HEK293 (cell line): ENCODE data around the gene NOP56.

ENCODE experiments used
- BCL11B ChIP-seq: fragments of 450-650 bp; formaldehyde crosslinking; IDR thresholded peaks from 2 replicates; pipeline ENCODE4 v1.5.1; 2016; ENCODE audit warnings: low read depth, missing biosample characterization, missing genetic modification characterization
- MYNN ChIP-seq: fragments of 450-650 bp; formaldehyde crosslinking; IDR thresholded peaks from 2 replicates; pipeline ENCODE4 v1.5.1; 2016; ENCODE audit warnings: missing biosample characterization, missing genetic modification characterization, borderline replicate concordance
- YY2 ChIP-seq: fragments of 450-650 bp; formaldehyde crosslinking; IDR thresholded peaks from 2 replicates; pipeline ENCODE4 v1.5.1; 2016; ENCODE audit warnings: missing biosample characterization, missing genetic modification characterization
- ZNF2 ChIP-seq: fragments of 450-650 bp; formaldehyde crosslinking; IDR thresholded peaks from 2 replicates; pipeline ENCODE4 v1.5.1; 2016; ENCODE audit warnings: missing biosample characterization, missing genetic modification characterization
- ZNF311 ChIP-seq: fragments of 450-650 bp; formaldehyde crosslinking; IDR thresholded peaks from 2 replicates; pipeline ENCODE4 v1.5.1; 2017; ENCODE audit warnings: missing biosample characterization, missing genetic modification characterization, borderline replicate concordance
- ZNF350 ChIP-seq: fragments of 450-650 bp; formaldehyde crosslinking; IDR thresholded peaks from 2 replicates; pipeline ENCODE4 v1.5.0; 2017; ENCODE audit warnings: missing biosample characterization, mild to moderate bottlenecking, missing genetic modification characterization
- ZNF426 ChIP-seq: fragments of 450-650 bp; formaldehyde crosslinking; IDR thresholded peaks from 2 replicates; pipeline ENCODE4 v1.5.1; 2017; ENCODE audit warnings: missing biosample characterization, missing genetic modification characterization, mild to moderate bottlenecking, inconsistent platforms, moderate library complexity
- ZNF501 ChIP-seq: fragments of 450-650 bp; formaldehyde crosslinking; IDR thresholded peaks from 2 replicates; pipeline ENCODE4 v1.5.1; 2016; ENCODE audit warnings: missing biosample characterization, missing genetic modification characterization
- ZNF510 ChIP-seq: fragments of 450-650 bp; formaldehyde crosslinking; IDR thresholded peaks from 2 replicates; pipeline ENCODE4 v1.5.1; 2018; ENCODE audit warnings: mild to moderate bottlenecking, missing genetic modification characterization, missing biosample characterization; ENCODE audit not compliant: insufficient replicate concordance
- ZNF549 ChIP-seq: fragments of 450-650 bp; IDR thresholded peaks from 2 replicates; pipeline ENCODE4 v1.5.1; 2018; ENCODE audit warnings: missing biosample characterization, missing genetic modification characterization, mild to moderate bottlenecking, inconsistent platforms, moderate library complexity
- ZNF558 ChIP-seq: fragments of 450-650 bp; formaldehyde crosslinking; IDR thresholded peaks from 2 replicates; pipeline ENCODE4 v1.5.1; 2016; ENCODE audit warnings: missing biosample characterization, missing genetic modification characterization
- ZNF670 ChIP-seq: fragments of 450-650 bp; formaldehyde crosslinking; IDR thresholded peaks from 2 replicates; pipeline ENCODE4 v1.5.1; 2016; ENCODE audit warnings: missing biosample characterization, missing genetic modification characterization, low read depth
- ZNF701 ChIP-seq: fragments of 450-650 bp; formaldehyde crosslinking; IDR thresholded peaks from 2 replicates; pipeline ENCODE4 v1.5.1; 2016; ENCODE audit warnings: missing biosample characterization, missing genetic modification characterization
- ZNF76 ChIP-seq: fragments of 450-650 bp; formaldehyde crosslinking; IDR thresholded peaks from 2 replicates; pipeline ENCODE4; 2016; ENCODE audit warnings: low read depth, missing biosample characterization, missing genetic modification characterization, borderline replicate concordance
- ZNF777 ChIP-seq: fragments of 450-650 bp; formaldehyde crosslinking; IDR thresholded peaks from 2 replicates; pipeline ENCODE4 v1.5.1; 2017; ENCODE audit warnings: missing biosample characterization, missing genetic modification characterization, borderline replicate concordance
- ZNF837 ChIP-seq: fragments of 450-650 bp; formaldehyde crosslinking; IDR thresholded peaks from 2 replicates; pipeline ENCODE4 v1.5.1; 2016; ENCODE audit warnings: missing biosample characterization, missing genetic modification characterization
- TF ChIP-seq, protein P1 (sequence below): fragments of 450-650 bp; formaldehyde crosslinking; IDR thresholded peaks from 2 replicates; pipeline ENCODE4 v1.5.1; 2016; ENCODE audit warnings: missing biosample characterization, missing genetic modification characterization
- TF ChIP-seq, protein P2 (sequence below): fragments of 450-650 bp; formaldehyde crosslinking; IDR thresholded peaks from 2 replicates; pipeline ENCODE4 v1.5.1; 2016; ENCODE audit warnings: missing biosample characterization, missing genetic modification characterization
- TF ChIP-seq, protein P3 (sequence below): fragments of 450-650 bp; formaldehyde crosslinking; IDR thresholded peaks from 2 replicates; pipeline ENCODE4 v1.5.1; 2016; ENCODE audit warnings: missing biosample characterization, missing genetic modification characterization
- TF ChIP-seq, protein P4 (sequence below): fragments of 450-650 bp; formaldehyde crosslinking; IDR thresholded peaks from 2 replicates; pipeline ENCODE4 v1.5.1; 2017; ENCODE audit warnings: missing biosample characterization, missing genetic modification characterization
- TF ChIP-seq, protein P5 (sequence below): fragments of 450-650 bp; formaldehyde crosslinking; IDR thresholded peaks from 2 replicates; pipeline ENCODE4 v1.5.1; 2016; ENCODE audit warnings: missing biosample characterization, missing genetic modification characterization, borderline replicate concordance

The NOP56 gene

DNA sequence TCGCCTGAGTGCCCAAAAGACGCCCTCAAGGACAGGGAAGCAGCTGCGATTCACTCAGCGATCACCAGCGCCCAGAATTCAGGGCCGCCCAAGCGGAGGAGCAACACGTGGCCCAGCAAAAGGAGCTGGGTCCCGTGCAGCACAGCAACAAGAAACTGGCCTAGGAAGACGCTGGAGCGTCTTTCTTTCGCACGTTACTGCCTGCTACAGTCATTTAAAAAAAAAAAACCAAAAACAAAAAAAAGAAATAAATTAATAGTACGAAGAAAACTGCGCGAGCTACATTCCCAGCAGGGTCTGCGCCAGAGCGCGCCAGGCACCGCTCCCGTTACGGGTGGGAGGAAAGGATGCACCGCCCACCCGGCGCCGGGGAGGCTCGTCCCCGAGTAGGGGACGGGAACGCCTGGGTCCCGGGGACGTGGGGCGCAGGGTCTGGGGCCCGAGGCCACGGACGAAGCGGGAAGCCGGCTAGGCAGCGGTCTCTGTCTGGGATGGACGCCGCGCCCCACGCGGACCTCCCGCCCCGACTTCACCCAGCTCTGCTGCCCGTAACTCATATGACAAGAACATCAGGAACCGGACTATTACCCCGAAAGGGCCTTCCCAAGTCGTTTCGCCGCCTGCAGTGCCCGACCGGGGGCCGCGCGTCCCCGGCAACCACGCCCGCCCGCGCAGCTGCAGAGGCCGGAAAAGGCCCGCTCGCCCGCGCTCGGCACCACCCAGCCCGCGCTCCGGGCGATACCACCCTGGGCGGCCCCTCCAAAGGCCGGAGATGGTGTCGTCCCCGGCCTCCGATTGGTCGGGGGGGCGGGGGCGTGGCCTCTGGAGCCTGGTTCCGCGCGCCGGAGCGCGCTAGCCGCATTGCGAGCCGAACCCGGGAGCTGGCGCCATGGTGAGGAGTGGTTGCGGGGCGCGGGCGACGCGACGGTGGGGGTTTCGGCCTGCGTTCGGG lies at the start of gene NOP56 (continued):
- TF ChIP-seq ZNF777 (tag by site-specific recombination): peak; percentile 49; the same call in 1 of the 2 replicates
- no peak for TF ChIP-seq ZNF426 (tag by site-specific recombination)
- no peak; the same call in 1 of the 2 replicates for TF ChIP-seq BCL11B (tag by site-specific recombination)
- TF ChIP-seq, protein P1, sequence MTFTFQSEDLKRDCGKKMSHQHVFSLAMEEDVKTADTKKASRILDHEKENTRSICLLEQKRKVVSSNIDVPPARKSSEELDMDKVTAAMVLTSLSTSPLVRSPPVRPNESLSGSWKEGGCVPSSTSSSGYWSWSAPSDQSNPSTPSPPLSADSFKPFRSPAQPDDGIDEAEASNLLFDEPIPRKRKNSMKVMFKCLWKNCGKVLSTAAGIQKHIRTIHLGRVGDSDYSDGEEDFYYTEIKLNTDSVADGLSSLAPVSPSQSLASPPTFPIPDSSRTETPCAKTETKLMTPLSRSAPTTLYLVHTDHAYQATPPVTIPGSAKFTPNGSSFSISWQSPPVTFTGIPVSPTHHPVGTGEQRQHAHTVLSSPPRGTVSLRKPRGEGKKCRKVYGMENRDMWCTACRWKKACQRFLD (tag by site-specific recombination): no peak
- peak; percentile 87 for TF ChIP-seq ZNF2 (tag by site-specific recombination)
- TF ChIP-seq, protein P2, sequence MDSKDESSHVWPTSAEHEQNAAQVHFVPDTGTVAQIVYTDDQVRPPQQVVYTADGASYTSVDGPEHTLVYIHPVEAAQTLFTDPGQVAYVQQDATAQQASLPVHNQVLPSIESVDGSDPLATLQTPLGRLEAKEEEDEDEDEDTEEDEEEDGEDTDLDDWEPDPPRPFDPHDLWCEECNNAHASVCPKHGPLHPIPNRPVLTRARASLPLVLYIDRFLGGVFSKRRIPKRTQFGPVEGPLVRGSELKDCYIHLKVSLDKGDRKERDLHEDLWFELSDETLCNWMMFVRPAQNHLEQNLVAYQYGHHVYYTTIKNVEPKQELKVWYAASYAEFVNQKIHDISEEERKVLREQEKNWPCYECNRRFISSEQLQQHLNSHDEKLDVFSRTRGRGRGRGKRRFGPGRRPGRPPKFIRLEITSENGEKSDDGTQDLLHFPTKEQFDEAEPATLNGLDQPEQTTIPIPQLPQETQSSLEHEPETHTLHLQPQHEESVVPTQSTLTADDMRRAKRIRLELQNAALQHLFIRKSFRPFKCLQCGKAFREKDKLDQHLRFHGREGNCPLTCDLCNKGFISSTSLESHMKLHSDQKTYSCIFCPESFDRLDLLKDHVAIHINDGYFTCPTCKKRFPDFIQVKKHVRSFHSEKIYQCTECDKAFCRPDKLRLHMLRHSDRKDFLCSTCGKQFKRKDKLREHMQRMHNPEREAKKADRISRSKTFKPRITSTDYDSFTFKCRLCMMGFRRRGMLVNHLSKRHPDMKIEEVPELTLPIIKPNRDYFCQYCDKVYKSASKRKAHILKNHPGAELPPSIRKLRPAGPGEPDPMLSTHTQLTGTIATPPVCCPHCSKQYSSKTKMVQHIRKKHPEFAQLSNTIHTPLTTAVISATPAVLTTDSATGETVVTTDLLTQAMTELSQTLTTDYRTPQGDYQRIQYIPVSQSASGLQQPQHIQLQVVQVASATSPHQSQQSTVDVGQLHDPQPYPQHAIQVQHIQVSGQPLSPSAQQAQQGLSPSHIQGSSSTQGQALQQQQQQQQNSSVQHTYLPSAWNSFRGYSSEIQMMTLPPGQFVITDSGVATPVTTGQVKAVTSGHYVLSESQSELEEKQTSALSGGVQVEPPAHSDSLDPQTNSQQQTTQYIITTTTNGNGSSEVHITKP: peak; percentile 87
- no peak for TF ChIP-seq ZNF558 (tag by site-specific recombination)
- no peak for TF ChIP-seq ZNF311 (tag by site-specific recombination)
- peak; percentile 70 for TF ChIP-seq ZNF76 (tag by site-specific recombination)
- TF ChIP-seq ZNF350 (tag by site-specific recombination): no peak
- TF ChIP-seq YY2 (tag by site-specific recombination): no peak
- TF ChIP-seq, protein P3, sequence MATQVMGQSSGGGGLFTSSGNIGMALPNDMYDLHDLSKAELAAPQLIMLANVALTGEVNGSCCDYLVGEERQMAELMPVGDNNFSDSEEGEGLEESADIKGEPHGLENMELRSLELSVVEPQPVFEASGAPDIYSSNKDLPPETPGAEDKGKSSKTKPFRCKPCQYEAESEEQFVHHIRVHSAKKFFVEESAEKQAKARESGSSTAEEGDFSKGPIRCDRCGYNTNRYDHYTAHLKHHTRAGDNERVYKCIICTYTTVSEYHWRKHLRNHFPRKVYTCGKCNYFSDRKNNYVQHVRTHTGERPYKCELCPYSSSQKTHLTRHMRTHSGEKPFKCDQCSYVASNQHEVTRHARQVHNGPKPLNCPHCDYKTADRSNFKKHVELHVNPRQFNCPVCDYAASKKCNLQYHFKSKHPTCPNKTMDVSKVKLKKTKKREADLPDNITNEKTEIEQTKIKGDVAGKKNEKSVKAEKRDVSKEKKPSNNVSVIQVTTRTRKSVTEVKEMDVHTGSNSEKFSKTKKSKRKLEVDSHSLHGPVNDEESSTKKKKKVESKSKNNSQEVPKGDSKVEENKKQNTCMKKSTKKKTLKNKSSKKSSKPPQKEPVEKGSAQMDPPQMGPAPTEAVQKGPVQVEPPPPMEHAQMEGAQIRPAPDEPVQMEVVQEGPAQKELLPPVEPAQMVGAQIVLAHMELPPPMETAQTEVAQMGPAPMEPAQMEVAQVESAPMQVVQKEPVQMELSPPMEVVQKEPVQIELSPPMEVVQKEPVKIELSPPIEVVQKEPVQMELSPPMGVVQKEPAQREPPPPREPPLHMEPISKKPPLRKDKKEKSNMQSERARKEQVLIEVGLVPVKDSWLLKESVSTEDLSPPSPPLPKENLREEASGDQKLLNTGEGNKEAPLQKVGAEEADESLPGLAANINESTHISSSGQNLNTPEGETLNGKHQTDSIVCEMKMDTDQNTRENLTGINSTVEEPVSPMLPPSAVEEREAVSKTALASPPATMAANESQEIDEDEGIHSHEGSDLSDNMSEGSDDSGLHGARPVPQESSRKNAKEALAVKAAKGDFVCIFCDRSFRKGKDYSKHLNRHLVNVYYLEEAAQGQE (tag by site-specific recombination): peak; percentile 57; the same call in 1 of the 2 replicates
- TF ChIP-seq MYNN (tag by site-specific recombination): no peak; the same call in 1 of the 2 replicates
- no peak for TF ChIP-seq ZNF837
- TF ChIP-seq ZNF510 (tag by site-specific recombination): no peak
- no peak for TF ChIP-seq ZNF670
- TF ChIP-seq ZNF501 (tag by site-specific recombination): no peak; the same call in 1 of the 2 replicates
- TF ChIP-seq, protein P4, sequence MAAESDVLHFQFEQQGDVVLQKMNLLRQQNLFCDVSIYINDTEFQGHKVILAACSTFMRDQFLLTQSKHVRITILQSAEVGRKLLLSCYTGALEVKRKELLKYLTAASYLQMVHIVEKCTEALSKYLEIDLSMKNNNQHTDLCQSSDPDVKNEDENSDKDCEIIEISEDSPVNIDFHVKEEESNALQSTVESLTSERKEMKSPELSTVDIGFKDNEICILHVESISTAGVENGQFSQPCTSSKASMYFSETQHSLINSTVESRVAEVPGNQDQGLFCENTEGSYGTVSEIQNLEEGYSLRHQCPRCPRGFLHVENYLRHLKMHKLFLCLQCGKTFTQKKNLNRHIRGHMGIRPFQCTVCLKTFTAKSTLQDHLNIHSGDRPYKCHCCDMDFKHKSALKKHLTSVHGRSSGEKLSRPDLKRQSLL (tag by site-specific recombination): no peak
- TF ChIP-seq ZNF701: no peak
- TF ChIP-seq, protein P5, sequence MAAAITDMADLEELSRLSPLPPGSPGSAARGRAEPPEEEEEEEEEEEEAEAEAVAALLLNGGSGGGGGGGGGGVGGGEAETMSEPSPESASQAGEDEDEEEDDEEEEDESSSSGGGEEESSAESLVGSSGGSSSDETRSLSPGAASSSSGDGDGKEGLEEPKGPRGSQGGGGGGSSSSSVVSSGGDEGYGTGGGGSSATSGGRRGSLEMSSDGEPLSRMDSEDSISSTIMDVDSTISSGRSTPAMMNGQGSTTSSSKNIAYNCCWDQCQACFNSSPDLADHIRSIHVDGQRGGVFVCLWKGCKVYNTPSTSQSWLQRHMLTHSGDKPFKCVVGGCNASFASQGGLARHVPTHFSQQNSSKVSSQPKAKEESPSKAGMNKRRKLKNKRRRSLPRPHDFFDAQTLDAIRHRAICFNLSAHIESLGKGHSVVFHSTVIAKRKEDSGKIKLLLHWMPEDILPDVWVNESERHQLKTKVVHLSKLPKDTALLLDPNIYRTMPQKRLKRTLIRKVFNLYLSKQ (tag by site-specific recombination): no peak
- no peak for TF ChIP-seq ZNF549 (tag by site-specific recombination)
